Esophagus muscularis mucosa (tissue), 3 donors: ENCODE data around the gene ADK.

Experiments
- POLR2A ChIP-seq: fragments of 450-650 bp; IDR thresholded peaks from one replicate; pipeline ENCODE4 v1.6.1; 2017; ENCODE audit warnings: antibody characterized with exemption, moderate library complexity, mild to moderate bottlenecking, low read depth
- TF ChIP-seq, protein P1 (sequence below), 3 experiments: fragments of 200-600 bp in 2 of 3; fragments of 450-650 bp in 1 of 3; sonication (generic) in 2 of 3; IDR thresholded peaks; one replicate each; pipeline ENCODE4 v1.5.1; 2017 to 2019; ENCODE audit warnings: antibody characterized with exemption in 3 of 3, mild to moderate bottlenecking in 2 of 3, moderate library complexity in 1 of 3

GRCh38 chr10:74754381-74754821 is 603.4 kb downstream of the ADK start:
- TF ChIP-seq, protein P1, sequence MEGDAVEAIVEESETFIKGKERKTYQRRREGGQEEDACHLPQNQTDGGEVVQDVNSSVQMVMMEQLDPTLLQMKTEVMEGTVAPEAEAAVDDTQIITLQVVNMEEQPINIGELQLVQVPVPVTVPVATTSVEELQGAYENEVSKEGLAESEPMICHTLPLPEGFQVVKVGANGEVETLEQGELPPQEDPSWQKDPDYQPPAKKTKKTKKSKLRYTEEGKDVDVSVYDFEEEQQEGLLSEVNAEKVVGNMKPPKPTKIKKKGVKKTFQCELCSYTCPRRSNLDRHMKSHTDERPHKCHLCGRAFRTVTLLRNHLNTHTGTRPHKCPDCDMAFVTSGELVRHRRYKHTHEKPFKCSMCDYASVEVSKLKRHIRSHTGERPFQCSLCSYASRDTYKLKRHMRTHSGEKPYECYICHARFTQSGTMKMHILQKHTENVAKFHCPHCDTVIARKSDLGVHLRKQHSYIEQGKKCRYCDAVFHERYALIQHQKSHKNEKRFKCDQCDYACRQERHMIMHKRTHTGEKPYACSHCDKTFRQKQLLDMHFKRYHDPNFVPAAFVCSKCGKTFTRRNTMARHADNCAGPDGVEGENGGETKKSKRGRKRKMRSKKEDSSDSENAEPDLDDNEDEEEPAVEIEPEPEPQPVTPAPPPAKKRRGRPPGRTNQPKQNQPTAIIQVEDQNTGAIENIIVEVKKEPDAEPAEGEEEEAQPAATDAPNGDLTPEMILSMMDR (IDR thresholded peaks at IDR 0.05): no peak
- TF ChIP-seq POLR2A: no peak
